Measurements from ENCODE around the gene HJURP.

HJURP gene

DNA sequence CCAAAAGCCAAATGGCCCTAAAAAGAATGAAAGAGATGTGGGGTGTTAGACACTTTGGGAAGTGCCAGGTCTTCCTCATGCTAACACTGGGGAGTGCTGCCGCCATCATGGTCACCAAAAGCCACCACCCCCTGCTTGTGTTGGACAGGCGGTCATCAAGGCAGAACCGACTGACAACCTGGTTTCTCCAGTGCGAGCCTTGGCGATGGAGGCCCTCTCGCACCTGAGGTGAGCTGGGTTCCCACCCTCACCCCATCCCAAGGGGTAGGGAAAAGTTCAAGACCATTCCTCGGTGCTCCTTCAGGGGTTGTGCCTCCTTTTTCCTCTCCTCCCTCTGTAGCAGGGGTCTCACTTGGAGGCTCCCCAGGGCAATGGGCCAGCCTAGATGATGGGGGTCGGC is 42.6 kb downstream of the HJURP start:
- DNase-seq, result no peak

DNA sequence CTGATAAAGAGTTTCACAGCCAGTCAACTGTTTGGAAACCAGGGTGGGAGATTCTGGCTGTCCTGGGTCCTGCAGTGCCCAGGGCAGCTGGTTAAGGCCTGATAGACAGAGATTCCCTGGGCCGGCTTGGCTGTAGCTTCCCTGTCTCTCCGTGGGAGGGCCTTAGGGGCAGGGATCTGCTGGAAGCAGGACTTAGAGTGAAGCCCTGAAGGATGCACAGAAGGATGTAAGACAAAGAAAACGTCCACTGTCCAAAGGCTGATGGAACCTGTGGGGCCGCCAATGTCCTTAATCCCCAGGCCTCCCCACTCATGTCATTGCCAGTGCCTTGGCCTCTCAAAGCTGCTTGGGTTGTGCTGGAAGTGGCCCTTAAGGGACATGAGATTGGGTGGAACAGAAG is 43.2 kb downstream of the HJURP start:
- DNase-seq, result no peak

DNA sequence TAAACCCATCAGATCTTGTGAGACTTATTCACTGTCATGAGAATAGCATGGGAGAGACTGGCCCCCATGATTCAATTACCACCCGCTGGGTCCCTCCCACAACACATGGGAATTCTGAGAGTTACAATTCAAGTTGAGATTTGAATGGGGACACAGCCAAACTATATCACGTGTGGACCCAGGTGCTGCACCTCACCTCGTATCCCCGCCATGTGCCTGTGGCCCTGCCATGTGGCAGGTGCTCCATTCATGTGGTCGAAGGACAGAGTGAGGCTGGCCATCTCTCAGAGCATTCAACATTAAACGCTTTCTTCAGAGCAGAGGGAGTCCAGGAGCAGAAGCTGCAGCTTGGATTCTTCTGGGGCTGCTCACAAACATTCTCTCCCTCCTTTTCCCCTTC is 44.0 kb downstream of the HJURP start:
- DNase-seq, result no peak

GRCh38 chr2:233807966-233808935 is 46.1 kb downstream of the HJURP start:
- no peak for DNase-seq

DNA sequence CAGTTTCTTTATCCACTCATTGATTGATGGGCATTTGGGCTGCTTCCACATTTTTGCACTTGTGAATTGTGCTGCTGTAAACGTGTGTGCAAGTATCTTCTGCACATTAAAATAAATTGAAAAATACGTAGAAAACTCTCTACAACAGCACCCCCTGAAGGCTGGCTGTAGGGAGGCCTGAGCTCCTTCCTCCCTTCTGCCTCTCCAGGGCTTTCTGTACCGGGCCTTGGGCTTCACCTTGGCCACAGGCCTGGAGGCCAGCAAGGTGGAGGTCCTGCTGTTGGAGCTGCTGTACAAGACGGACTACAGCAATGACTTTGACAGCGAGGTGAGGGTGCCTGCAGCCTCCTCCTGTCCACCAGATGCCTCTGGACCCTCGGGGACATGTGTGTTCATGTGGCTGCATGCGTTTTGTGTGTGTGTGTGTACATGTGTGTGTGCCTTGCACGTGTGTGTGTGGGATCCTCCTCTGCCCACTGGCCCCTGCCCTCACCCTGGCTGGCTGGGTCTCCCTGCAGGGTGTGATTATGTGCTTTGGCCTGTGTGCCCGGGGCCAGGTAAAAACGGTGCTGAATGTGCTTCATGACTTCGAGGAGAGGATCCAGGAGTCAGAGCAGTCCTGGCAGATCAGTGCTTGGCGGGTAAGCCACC is 47.0 kb downstream of the HJURP start:
- no peak for DNase-seq

- no peak for DNase-seq
These were observed 50.3 kb downstream of the HJURP start for GRCh38 chr2:233803994-233804393.

DNA sequence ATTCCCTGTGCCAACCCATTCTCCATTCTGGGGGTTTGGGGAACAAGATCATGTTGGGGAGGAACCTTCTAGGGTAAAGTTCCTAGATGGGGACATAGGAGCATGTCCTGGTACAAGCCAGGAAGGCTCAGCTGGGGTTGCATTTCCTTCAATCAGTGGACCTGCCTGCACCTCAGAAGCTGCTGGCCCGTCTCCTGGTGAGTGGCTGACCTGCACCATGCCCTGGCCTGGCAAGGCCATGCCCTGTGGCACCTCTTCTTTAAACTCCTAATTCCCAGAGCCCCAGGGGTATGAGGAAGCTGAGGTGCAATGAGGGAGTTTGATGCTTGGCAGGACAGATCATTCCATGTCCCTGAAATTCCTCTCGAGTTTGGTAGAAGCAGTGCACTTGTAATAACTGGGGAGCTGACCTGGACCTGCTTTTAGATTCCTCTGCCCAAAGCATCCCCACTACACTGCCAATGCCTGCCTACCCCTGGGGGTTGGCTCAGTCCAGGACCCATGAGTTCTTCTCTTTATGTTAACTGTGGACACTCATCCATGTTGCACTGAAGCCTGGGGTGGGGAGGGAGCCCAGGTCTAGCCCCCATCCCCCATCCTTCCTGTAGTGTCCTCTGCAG is 50.9 kb downstream of the HJURP start:
- DNase-seq, result no peak

- no peak for DNase-seq
These were observed 52.1 kb downstream of the HJURP start for GRCh38 chr2:233802132-233802815.

DNA sequence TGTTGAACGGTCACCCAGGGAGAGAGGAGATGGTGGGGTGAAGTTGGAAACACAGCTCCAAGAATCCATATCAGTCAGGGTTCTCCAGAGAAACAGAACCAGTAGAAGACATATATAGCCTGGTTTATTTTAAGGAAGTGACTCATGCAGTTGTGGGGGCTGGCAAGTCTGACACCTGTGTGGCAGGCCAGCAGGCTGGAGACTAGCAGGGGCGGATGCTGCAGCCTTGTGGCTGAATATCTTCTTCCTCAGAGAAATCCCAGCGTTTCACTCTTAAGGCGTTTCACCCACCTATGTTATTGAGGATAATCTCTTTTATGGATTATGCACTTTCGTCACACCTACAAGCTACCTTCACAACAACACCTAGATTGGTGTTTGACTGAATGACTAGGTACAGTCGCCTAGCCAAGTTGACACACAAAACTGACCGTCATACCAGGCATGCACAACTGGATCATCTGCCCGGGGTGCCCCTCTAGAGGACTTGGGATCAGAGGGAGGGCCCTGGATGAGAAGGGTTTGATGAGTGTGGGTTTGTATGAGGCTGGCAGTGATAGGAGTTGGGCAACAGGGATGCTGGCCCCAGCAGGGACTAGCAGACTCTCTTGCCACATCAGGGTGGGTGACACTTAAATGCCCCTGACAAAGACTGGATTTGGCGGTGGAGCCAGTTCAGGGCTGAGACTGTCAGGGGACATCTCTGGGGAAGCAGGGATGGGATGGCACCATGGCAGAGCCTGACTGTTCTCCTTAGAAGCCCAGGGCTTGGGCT is 52.8 kb downstream of the HJURP start:
- DNase-seq, result no peak

- DNase-seq, result no peak
These were observed 54.1 kb downstream of the HJURP start for GRCh38 chr2:233800208-233800607.

GRCh38 chr2:233799716-233800115 is 54.6 kb downstream of the HJURP start:
- no peak for DNase-seq

DNA sequence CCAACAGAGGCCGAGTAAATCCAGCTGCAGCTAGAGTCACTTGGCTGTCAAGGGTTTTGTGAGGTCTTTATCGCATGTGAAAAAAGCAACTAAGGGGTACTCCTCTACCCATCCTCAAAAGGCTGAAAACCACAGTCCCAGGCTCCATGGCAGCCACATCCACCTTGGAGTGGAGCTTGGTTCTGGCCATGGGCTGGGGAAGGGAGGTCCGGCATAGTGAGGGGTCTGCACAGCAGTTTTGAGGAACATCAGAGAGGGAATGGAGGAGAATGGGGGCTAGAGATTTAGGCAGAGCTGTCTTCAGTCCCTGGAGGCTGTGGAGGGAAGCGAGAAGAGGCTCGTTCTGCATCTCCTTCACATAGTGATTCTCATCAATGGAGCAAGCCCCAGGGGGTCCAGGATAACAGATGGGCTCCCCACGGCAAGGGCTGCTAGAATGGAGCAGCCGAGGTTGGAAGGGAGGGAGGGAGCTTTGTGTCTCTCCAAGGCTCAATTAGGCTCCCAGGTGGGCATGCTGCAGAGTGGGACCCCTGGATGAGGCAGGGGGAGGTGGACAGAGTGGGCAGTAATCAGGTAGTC is 55.2 kb downstream of the HJURP start:
- DNase-seq, result no peak

DNA sequence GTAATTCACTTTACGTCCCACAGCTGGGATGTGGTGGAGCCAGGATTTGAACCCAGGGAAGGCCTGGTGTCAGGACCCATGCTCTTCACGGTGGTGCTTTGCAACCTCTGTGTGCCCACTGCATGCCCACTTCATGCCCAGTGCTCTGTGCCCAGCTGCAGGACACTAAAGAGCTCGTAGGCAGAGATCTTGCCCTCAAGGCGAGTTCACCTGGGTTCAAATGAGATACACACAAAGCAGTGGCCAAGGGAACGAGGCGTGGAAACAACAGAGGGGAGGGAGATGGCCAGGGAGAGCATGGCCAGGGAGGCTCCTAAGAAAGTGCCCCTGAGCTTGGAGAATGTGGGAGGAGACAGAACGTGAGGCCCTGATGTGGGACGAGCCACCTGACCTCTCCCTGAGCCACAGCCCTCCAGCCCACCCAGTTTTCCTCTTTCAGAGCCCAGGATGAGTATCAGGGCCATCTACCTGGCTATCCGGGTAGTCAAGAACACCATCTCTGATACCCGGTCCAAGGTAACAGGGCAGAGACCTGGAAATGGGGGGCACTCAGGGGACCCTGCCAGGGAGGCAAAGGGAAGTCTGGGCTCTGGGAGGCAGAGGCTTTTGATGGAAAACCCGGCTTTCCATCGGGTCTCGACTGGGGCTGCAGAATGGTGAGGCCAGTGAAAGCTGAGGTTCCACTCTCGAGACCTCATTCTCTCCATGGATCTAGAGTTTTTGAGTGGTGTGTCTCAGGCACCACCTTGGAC is 55.8 kb downstream of the HJURP start:
- no peak for DNase-seq

GRCh38 chr2:233796254-233796653 is 58.1 kb downstream of the HJURP start:
- DNase-seq, result no peak

GRCh38 chr2:233795735-233796171 is 58.6 kb downstream of the HJURP start:
- DNase-seq, result no peak

- no peak for DNase-seq
These were observed 60.1 kb downstream of the HJURP start for GRCh38 chr2:233794128-233794658.

DNA sequence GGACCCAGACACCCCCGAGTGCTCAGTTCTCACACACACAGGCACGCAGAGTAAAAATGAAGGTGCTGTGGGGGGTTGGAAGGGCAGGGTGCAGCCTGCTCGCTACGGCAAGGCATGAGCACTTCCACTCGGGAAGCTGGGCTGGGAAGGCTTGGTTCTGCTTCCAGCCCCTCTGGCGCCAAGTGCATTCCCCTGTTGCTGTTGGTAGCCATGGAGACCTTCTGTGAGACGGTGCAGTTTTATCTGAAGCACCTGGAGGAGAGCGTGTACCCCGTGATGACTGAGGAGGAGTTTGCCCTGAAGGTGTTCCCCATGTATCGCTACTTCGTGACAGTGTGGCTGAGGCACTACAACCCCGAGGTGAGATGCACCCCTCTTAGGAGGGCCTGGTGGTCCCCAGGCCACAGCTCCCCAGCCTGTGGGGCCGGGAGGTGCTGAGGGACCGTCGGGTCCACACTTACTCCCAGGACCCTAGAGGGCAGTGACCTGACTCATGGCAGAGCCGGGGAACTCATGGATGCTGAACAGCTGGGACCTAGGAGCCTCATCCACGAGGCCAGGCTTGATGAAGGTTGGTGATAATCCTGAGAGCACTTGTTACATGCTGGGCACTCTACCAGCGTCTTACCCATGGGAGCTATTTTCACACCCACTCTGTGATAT is 60.7 kb downstream of the HJURP start:
- DNase-seq, result no peak

DNA sequence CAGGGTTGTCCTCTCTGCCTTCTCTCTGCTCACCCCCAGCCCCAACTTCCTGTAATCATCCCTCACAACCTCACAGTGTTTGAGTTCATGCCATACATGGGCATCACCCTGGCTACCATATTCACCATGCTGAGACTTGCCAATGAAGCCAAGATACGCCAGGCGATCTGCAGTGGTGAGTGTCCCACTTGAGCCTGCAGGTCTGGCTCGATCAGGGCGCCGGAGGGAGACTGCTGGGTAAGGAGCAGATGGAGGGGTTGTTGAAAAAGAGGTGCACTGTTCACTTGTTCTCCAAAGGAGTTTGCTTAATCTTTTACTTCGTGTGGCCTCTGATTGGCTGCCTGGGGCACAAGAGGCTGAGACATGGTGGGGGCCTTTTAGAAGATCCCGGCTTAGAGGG is 61.6 kb downstream of the HJURP start:
- no peak for DNase-seq

GRCh38 chr2:233791883-233792329 is 62.4 kb downstream of the HJURP start:
- no peak for DNase-seq

All from CD4-positive, alpha-beta T cell treated with Interleukin-1 beta for 1 hour (primary cell).